WTC11 (cell line): ENCODE measurements around the gene INSC.

ENCODE experiments used
- ATF6 ChIP-seq: sonication (generic); formaldehyde crosslinking; IDR thresholded peaks from 2 replicates; pipeline ENCODE4 v1.8.1; 2023; ENCODE audit warnings: mild to moderate bottlenecking, missing genetic modification reagents
- ELF4 ChIP-seq: sonication (generic); formaldehyde crosslinking; IDR thresholded peaks from 2 replicates; pipeline ENCODE4 v1.8.1; 2022; ENCODE audit warnings: low read depth, mild to moderate bottlenecking, moderate library complexity, missing genetic modification reagents
- ESRRA ChIP-seq: sonication (generic); formaldehyde crosslinking; IDR thresholded peaks from 2 replicates; pipeline ENCODE4 v1.8.1; 2022; ENCODE audit warnings: mild to moderate bottlenecking, missing genetic modification reagents, borderline replicate concordance
- IRF2 ChIP-seq: sonication (generic); formaldehyde crosslinking; IDR thresholded peaks from 2 replicates; pipeline ENCODE4 v1.8.0; 2022; ENCODE audit warnings: low read depth, missing genetic modification reagents, borderline replicate concordance
- MXD4 ChIP-seq: fragments of 250-450 bp; sonication (Bioruptor Pico); IDR thresholded peaks from 2 replicates; pipeline ENCODE4 v1.8.0; 2021; ENCODE audit warnings: mild to moderate bottlenecking, moderate library complexity, borderline replicate concordance
- NFYB ChIP-seq: sonication (generic); formaldehyde crosslinking; conservative IDR thresholded peaks from 2 replicates; pipeline ENCODE4 v1.8.0; 2022; ENCODE audit warnings: low read depth, missing genetic modification reagents
- TCF7 ChIP-seq: sonication (generic); formaldehyde crosslinking; IDR thresholded peaks from 2 replicates; pipeline ENCODE4 v1.8.0; 2022; ENCODE audit warnings: mild to moderate bottlenecking, low read depth, missing genetic modification reagents, moderate library complexity
- USF2 ChIP-seq: sonication (generic); formaldehyde crosslinking; IDR thresholded peaks from 2 replicates; pipeline ENCODE4 v1.8.1; 2023; ENCODE audit warnings: mild to moderate bottlenecking, missing genetic modification reagents, moderate library complexity
- ZNF138 ChIP-seq: sonication (generic); formaldehyde crosslinking; conservative IDR thresholded peaks from 2 replicates; pipeline ENCODE4 v1.8.1; 2022; ENCODE audit warnings: mild to moderate bottlenecking, moderate library complexity, missing genetic modification reagents
- ZNF396 ChIP-seq: fragments of 250-450 bp; sonication (Bioruptor Pico); IDR thresholded peaks from 2 replicates; pipeline ENCODE4 v1.8.0; 2021; ENCODE audit warnings: mild to moderate bottlenecking, moderate library complexity, borderline replicate concordance
- TF ChIP-seq, protein P1 (sequence below): fragments of 200-600 bp; IDR thresholded peaks from 2 replicates; pipeline ENCODE4 v1.8.0; 2022; ENCODE audit warnings: antibody characterized with exemption
- TF ChIP-seq, protein P2 (sequence below): sonication (generic); formaldehyde crosslinking; IDR thresholded peaks from 2 replicates; pipeline ENCODE4 v1.8.0; 2022; ENCODE audit warnings: mild to moderate bottlenecking, missing genetic modification reagents

DNA sequence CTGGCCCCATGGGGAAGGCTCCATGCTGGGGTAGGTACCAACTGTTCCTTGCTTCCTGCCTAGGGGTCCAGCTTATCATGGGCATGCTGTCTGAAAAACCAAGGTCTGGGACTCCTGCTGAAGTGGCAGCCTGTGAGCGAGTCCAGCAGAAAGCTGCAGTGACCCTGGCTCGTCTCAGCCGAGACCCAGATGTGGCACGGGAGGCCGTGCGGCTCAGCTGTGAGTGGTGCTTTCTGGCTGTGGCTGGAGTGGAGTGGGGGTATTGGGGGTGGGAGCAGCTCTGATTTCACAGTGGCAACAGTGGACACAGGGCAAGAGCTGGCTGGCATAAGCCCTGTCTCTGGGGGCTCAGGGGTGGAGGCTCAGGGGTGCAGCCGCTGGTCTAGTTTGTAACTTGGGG, 124.1 kb downstream of the INSC start:
- TF ChIP-seq MXD4 (no peak), ZNF138 (CRISPR knock-in tag) (no peak), TCF7 (CRISPR knock-in tag) (no peak), NFYB (no peak), ELF4 (CRISPR knock-in tag) (no peak), ZNF396 (CRISPR knock-in tag) (no peak), IRF2 (no peak), USF2 (CRISPR knock-in tag) (no peak), ESRRA (CRISPR knock-in tag) (no peak), ATF6 (CRISPR knock-in tag) (no peak)
- TF ChIP-seq, protein P1, sequence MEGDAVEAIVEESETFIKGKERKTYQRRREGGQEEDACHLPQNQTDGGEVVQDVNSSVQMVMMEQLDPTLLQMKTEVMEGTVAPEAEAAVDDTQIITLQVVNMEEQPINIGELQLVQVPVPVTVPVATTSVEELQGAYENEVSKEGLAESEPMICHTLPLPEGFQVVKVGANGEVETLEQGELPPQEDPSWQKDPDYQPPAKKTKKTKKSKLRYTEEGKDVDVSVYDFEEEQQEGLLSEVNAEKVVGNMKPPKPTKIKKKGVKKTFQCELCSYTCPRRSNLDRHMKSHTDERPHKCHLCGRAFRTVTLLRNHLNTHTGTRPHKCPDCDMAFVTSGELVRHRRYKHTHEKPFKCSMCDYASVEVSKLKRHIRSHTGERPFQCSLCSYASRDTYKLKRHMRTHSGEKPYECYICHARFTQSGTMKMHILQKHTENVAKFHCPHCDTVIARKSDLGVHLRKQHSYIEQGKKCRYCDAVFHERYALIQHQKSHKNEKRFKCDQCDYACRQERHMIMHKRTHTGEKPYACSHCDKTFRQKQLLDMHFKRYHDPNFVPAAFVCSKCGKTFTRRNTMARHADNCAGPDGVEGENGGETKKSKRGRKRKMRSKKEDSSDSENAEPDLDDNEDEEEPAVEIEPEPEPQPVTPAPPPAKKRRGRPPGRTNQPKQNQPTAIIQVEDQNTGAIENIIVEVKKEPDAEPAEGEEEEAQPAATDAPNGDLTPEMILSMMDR = no peak
- TF ChIP-seq, protein P2, sequence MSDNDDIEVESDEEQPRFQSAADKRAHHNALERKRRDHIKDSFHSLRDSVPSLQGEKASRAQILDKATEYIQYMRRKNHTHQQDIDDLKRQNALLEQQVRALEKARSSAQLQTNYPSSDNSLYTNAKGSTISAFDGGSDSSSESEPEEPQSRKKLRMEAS = no peak
